ENCODE measurements around the gene NSG2. TPM values are rescaled to one million over a fixed set of nuclear protein-coding genes. Genes with fewer than 3 reads are reported as not detected.
"Not testable (repeated sequence)": the region's sequence is repeated elsewhere in the genome, so short reads cannot be mapped to it uniquely, and the experiment has no call there.

The NSG2 gene
- total RNA-seq, 1 experiment from 2014 or later = not detected

DNA sequence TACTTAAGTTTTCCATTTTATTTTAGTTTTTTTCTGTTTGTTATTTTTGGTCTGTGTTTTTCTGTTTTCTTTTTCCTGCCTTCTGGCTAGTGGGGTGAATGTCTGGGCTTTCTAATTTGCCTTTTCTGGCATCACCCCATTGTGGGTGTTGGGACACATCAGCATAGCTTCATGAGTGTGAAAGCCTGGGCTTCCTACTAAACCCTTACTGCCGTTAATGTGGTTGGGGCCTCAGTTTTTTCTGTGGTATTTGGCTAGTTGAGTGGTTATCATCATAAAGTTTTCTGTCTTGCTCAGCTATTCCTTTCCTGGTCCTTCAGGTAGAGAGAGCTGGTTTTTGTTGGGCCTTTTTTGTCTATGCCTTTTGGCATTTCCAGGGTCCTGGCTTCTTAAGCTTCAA is 35.1 kb upstream of the NSG2 start:
- BruUV-seq (replicated peaks) = no TSS peak
- Histone ChIP-seq H3K27me3 (replicated peaks; ENCODE audit: control insufficient read depth, insufficient read depth, low read length) (no peaks in the 10 kb centered on the region), H3K9me3 (no peaks in the 10 kb centered on the region), H3K4me3 (ENCODE audit: low read depth, low read length) (no peak overlapping the region), H3K4me1 (no peaks in the 10 kb centered on the region), H3K36me3 (ENCODE audit: control insufficient read depth, insufficient read depth, low read length) (no peaks in the 10 kb centered on the region)
- H3K27ac Mint-ChIP-seq (ENCODE audit: unreplicated experiment) = no peak overlapping the region
- no peaks in the 10 kb centered on the region for H3K4me1 Mint-ChIP-seq (ENCODE audit: low read depth, unreplicated experiment)
- no peak for DNase-seq
- H3K4me3 Mint-ChIP-seq (ENCODE audit: unreplicated experiment) = no peak overlapping the region
- intact Hi-C loops (cut with micrococcal nuclease; ENCODE audit: unreplicated experiment) = no loop called here
- H3K27me3 Mint-ChIP-seq (ENCODE audit: insufficient read depth, unreplicated experiment) = peaks cover 13% of the 10 kb centered on the region
- ChIA-PET CTCF (interaction anchor here (1.2 kb wide), 1 partner anchor 307 kb away, joined by 3 read pairs; no protein-coding TSS in a partner anchor), POLR2A (no interaction called here)
- H3K36me3 Mint-ChIP-seq (ENCODE audit: insufficient read depth, unreplicated experiment) = no peaks in the 10 kb centered on the region
- TF ChIP-seq, protein P1, sequence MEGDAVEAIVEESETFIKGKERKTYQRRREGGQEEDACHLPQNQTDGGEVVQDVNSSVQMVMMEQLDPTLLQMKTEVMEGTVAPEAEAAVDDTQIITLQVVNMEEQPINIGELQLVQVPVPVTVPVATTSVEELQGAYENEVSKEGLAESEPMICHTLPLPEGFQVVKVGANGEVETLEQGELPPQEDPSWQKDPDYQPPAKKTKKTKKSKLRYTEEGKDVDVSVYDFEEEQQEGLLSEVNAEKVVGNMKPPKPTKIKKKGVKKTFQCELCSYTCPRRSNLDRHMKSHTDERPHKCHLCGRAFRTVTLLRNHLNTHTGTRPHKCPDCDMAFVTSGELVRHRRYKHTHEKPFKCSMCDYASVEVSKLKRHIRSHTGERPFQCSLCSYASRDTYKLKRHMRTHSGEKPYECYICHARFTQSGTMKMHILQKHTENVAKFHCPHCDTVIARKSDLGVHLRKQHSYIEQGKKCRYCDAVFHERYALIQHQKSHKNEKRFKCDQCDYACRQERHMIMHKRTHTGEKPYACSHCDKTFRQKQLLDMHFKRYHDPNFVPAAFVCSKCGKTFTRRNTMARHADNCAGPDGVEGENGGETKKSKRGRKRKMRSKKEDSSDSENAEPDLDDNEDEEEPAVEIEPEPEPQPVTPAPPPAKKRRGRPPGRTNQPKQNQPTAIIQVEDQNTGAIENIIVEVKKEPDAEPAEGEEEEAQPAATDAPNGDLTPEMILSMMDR (IDR thresholded peaks at IDR 0.05; ENCODE audit: insufficient read depth in 1 of 2, low read depth in 1 of 2, low read length in 1 of 2, severe bottlenecking in 1 of 2, unreplicated experiment in 1 of 2) = no peak
- H3K9me3 Mint-ChIP-seq (ENCODE audit: unreplicated experiment) = no peaks in the 10 kb centered on the region

DNA sequence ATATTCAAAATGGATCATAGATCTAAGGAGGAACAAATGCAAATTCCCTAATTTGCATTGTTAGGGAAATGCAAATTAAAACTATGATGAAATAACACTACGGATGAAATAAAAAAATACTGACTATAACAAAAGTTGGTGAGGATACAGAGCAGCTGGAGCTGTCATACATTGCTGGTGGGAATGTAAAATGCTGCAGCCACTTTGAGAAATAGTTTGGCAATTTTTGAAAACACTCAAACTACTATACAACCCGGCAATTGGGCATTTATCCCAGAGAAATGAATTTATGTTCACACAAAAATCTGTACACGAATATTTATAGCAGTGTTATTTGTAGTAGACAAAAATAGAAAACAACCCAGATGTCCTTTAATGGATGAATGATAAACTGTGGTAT is 34.1 kb upstream of the NSG2 start:
- no peaks in the 10 kb centered on the region for H3K4me1 ChIP-seq
- no peaks in the 10 kb centered on the region for H3K36me3 Mint-ChIP-seq (ENCODE audit: insufficient read depth, unreplicated experiment)
- H3K4me3 ChIP-seq (ENCODE audit: low read depth, low read length) = no peak overlapping the region
- H3K36me3 ChIP-seq (ENCODE audit: control insufficient read depth, insufficient read depth, low read length) = no peaks in the 10 kb centered on the region
- H3K9me3 Mint-ChIP-seq (ENCODE audit: unreplicated experiment) = no peaks in the 10 kb centered on the region
- peaks cover 13% of the 10 kb centered on the region for H3K27me3 Mint-ChIP-seq (ENCODE audit: insufficient read depth, unreplicated experiment)
- no peak for DNase-seq
- intact Hi-C loops (cut with micrococcal nuclease; ENCODE audit: unreplicated experiment) = no loop called here
- ChIA-PET POLR2A (no interaction called here), CTCF (interaction anchor here (1.2 kb wide), 1 partner anchor 306 kb away, joined by 3 read pairs; no protein-coding TSS in a partner anchor)
- H3K4me1 Mint-ChIP-seq (ENCODE audit: low read depth, unreplicated experiment) = no peaks in the 10 kb centered on the region
- no peak overlapping the region for H3K27ac Mint-ChIP-seq (ENCODE audit: unreplicated experiment)
- no TSS peak for BruUV-seq (replicated peaks)
- no peaks in the 10 kb centered on the region for H3K27me3 ChIP-seq (replicated peaks; ENCODE audit: control insufficient read depth, insufficient read depth, low read length)
- H3K9me3 ChIP-seq = no peaks in the 10 kb centered on the region
- TF ChIP-seq, protein P1 (IDR thresholded peaks at IDR 0.05; ENCODE audit: insufficient read depth in 1 of 2, low read depth in 1 of 2, low read length in 1 of 2, severe bottlenecking in 1 of 2, unreplicated experiment in 1 of 2) = no peak
- no peak overlapping the region for H3K4me3 Mint-ChIP-seq (ENCODE audit: unreplicated experiment)

DNA sequence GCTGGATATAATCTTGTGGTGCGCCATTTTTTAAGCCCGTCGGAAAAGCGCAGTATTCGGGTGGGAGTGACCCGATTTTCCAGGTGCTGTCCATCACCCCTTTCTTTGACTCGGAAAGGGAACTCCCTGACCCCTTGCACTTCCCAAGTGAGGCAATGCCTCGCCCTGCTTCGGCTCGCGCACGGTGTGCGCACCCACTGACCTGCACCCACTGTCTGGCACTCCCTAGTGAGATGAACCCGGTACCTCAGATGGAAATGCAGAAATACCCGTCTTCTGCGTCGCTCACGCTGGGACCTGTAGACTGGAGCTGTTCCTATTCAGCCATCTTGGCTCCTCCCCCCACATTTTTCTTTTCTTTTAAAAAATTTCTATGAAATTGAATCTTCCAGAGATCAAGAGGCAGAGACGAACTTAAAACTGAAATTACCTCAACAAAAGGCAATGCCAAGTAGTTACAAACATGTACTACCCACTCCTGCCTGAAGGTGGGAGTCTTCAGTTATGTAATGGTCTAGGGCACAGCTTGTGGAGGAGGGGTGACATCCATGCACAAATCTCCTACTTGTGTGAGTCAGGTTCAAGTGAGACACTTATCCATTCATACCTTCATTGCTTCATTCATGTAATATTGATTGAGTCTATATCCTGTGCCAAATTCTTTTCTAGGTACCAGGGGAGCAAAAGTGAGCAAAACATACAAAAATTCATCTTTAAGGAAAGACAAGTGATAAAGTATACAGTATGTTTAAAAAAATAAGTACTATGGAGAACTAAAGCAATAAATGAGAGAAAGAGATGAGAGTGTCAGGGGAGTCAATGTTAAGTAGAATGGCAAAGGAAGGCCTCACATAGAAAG is 25.2 kb upstream of the NSG2 start:
- TF ChIP-seq, protein P1 (IDR thresholded peaks at IDR 0.05; ENCODE audit: insufficient read depth in 1 of 2, low read depth in 1 of 2, low read length in 1 of 2, severe bottlenecking in 1 of 2, unreplicated experiment in 1 of 2) = peak; percentile 53 to 88
- H3K9me3 Mint-ChIP-seq (ENCODE audit: unreplicated experiment); H3K4me1 ChIP-seq; H3K36me3 Mint-ChIP-seq (ENCODE audit: insufficient read depth, unreplicated experiment); H3K27me3 ChIP-seq (replicated peaks; ENCODE audit: control insufficient read depth, insufficient read depth, low read length); POLR2A ChIA-PET; BruUV-seq (replicated peaks); H3K36me3 ChIP-seq (ENCODE audit: control insufficient read depth, insufficient read depth, low read length); H3K4me1 Mint-ChIP-seq (ENCODE audit: low read depth, unreplicated experiment); H3K9me3 ChIP-seq: not testable (repeated sequence)
- peak; percentile 64 to 66 for DNase-seq
- Mint-ChIP-seq H3K4me3 (ENCODE audit: unreplicated experiment) (peak overlapping the region; percentile 88), H3K27ac (ENCODE audit: unreplicated experiment) (peak overlapping the region; percentile 63), H3K27me3 (ENCODE audit: insufficient read depth, unreplicated experiment) (peaks cover 18% of the 10 kb centered on the region)
- CTCF ChIA-PET = interaction anchor here (0.8 to 1.7 kb wide), 3 partner anchors 9 to 294 kb away, joined by 3 to 14 read pairs (median 4); no protein-coding TSS in a partner anchor
- H3K4me3 ChIP-seq (ENCODE audit: low read depth, low read length) = peak overlapping the region; percentile 40
- intact Hi-C loops (cut with micrococcal nuclease; ENCODE audit: unreplicated experiment) = loop anchor here (1.0 to 10.0 kb wide), 2 partner anchors 292 to 395 kb away; no protein-coding TSS in a partner anchor

Data from Caco-2 (cell line).